Endodermal cell (in vitro differentiated cells): Measurements from ENCODE around the gene SHBG. TPM values are rescaled to one million over a fixed set of nuclear protein-coding genes. Genes with fewer than 3 reads are reported as not detected.

Experiments
- DNase-seq: peaks from one replicate; pipeline ENCODE4 v3.0.0-alpha.2; 2017
- H3K27ac ChIP-seq: 2 replicates; pipeline ENCODE4 v1.5.1; 2013; ENCODE audit warnings: mild to moderate bottlenecking, low read depth, low read length, moderate library complexity
- H3K27me3 ChIP-seq: 2 replicates; pipeline ENCODE4 v1.6.1; 2013; ENCODE audit warnings: mild to moderate bottlenecking, low read length, moderate library complexity; ENCODE audit not compliant: insufficient read depth, control insufficient read depth, poor library complexity, severe bottlenecking
- H3K36me3 ChIP-seq: 2 replicates; pipeline ENCODE4 v1.7.0; 2013; ENCODE audit warnings: mild to moderate bottlenecking, low read length, moderate library complexity; ENCODE audit not compliant: control insufficient read depth, insufficient read depth
- H3K4me1 ChIP-seq: one replicate; pipeline ENCODE4 v1.7.0; 2013; ENCODE audit warnings: low read length; ENCODE audit not compliant: control insufficient read depth, insufficient read depth
- H3K4me3 ChIP-seq: 2 replicates; pipeline ENCODE4 v1.5.1; 2013; ENCODE audit warnings: mild to moderate bottlenecking, low read length, moderate library complexity
- H3K9ac ChIP-seq: 2 replicates; pipeline ENCODE4 v1.6.1; 2013; ENCODE audit warnings: mild to moderate bottlenecking, low read length, moderate library complexity; ENCODE audit not compliant: poor library complexity, severe bottlenecking; ENCODE audit errors: extremely low read depth
- H3K9me3 ChIP-seq: 2 replicates; pipeline ENCODE4 v1.6.1; 2013; ENCODE audit warnings: mild to moderate bottlenecking, low read length, moderate library complexity; ENCODE audit not compliant: control insufficient read depth
- H3K27ac Mint-ChIP-seq: 2 replicates; pipeline ENCODE4 v1.8.0; 2020; ENCODE audit warnings: mixed read lengths
- H3K27me3 Mint-ChIP-seq: 2 replicates; pipeline ENCODE4 v1.8.0; 2021; ENCODE audit warnings: mild to moderate bottlenecking, mixed read lengths; ENCODE audit not compliant: insufficient read depth
- H3K36me3 Mint-ChIP-seq: 2 replicates; pipeline ENCODE4 v1.8.0; 2020; ENCODE audit warnings: low read depth, mixed read lengths
- H3K4me1 Mint-ChIP-seq: 2 replicates; pipeline ENCODE4 v1.8.0; 2020; ENCODE audit warnings: mixed read lengths
- H3K4me3 Mint-ChIP-seq: 2 replicates; pipeline ENCODE4 v1.8.0; 2020; ENCODE audit warnings: mild to moderate bottlenecking, moderate library complexity, mixed read lengths
- H3K9me3 Mint-ChIP-seq: 2 replicates; pipeline ENCODE4 v1.8.0; 2020; ENCODE audit warnings: mild to moderate bottlenecking, mixed read lengths
- WGBS, 2 experiments: methylation state at CpG; one replicate each; pipeline versions ENCODE4 v1.1.5 to v1.1.7; 2013; ENCODE audit warnings: missing lambda C conversion rate in 2 of 2, mixed read lengths in 1 of 2; ENCODE audit not compliant: insufficient coverage in 1 of 2, insufficient read length in 1 of 2; 5-methylcytosine and 5-hydroxymethylcytosine counted together
- total RNA-seq, 2 donors: library from RNA; stranded (reverse); fragmentation: NEBNext Ultra II Directional in 1 of 2; extraction: Animal tissue kit (Norgen Biotek cat#: 25700) in 1 of 2; gene quantifications; 2 replicates in 1 of 2; 3 replicates in 1 of 2; pipeline ENCODE4 v1.2.1, GENCODE V29; 2021
- TF ChIP-seq, protein P1 (sequence below): fragments of 200-600 bp; sonication (generic); conservative IDR thresholded peaks from 2 replicates; pipeline ENCODE4 v1.5.0; 2021; ENCODE audit warnings: antibody characterized with exemption, mild to moderate bottlenecking

Gene SHBG
- total RNA-seq, 2 donors from 2014 or later, result 0.77 to 1.9 TPM

DNA sequence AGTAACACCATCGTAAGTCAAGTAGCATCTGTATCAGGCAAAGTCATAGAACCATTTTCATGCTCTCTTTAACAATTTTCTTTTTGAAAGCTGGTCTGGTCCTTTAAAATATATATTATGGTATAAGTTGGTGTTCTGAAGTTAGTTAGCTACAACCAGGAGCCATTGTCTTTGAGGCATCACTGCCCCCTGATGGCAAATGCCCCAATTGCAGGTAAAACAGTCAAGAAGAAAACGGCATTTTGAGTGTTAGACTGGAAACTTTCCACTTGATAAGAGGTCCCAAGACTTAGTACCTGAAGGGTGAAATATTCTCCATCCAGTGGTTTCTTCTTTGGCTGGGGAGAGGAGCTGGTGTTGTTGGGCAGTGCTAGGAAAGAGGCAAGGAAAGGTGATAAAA, 43.3 kb downstream of the SHBG start:
- 85 to 93% methylated on average over 2 of the region's 2 CpGs for WGBS, 2 experiments

DNA sequence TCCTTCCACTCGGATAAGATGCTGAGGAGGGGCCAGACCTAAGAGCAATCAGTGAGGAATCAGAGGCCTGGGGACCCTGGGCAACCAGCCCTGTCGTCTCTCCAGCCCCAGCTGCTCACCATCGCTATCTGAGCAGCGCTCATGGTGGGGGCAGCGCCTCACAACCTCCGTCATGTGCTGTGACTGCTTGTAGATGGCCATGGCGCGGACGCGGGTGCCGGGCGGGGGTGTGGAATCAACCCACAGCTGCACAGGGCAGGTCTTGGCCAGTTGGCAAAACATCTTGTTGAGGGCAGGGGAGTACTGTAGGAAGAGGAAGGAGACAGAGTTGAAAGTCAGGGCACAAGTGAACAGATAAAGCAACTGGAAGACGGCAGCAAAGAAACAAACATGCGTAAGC, 45.0 kb downstream of the SHBG start:
- Histone ChIP-seq H3K36me3 (peaks cover 35% of the 10 kb centered on the region), H3K9me3 (peaks cover 13% of the 10 kb centered on the region), H3K9ac (no peak overlapping the region), H3K27me3 (no peaks in the 10 kb centered on the region), H3K4me1 (no peaks in the 10 kb centered on the region), H3K4me3 (no peak overlapping the region), H3K27ac (no peak overlapping the region)
- Mint-ChIP-seq H3K9me3 (peaks cover 4% of the 10 kb centered on the region), H3K36me3 (peaks cover 51% of the 10 kb centered on the region), H3K4me1 (peaks cover 15% of the 10 kb centered on the region), H3K4me3 (no peak overlapping the region), H3K27ac (no peak overlapping the region), H3K27me3 (no peaks in the 10 kb centered on the region)
- WGBS, 2 experiments, result 88 to 89% methylated on average over 12 to 14 of the region's 14 CpGs
- no peak for DNase-seq
- TF ChIP-seq, protein P1, sequence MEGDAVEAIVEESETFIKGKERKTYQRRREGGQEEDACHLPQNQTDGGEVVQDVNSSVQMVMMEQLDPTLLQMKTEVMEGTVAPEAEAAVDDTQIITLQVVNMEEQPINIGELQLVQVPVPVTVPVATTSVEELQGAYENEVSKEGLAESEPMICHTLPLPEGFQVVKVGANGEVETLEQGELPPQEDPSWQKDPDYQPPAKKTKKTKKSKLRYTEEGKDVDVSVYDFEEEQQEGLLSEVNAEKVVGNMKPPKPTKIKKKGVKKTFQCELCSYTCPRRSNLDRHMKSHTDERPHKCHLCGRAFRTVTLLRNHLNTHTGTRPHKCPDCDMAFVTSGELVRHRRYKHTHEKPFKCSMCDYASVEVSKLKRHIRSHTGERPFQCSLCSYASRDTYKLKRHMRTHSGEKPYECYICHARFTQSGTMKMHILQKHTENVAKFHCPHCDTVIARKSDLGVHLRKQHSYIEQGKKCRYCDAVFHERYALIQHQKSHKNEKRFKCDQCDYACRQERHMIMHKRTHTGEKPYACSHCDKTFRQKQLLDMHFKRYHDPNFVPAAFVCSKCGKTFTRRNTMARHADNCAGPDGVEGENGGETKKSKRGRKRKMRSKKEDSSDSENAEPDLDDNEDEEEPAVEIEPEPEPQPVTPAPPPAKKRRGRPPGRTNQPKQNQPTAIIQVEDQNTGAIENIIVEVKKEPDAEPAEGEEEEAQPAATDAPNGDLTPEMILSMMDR, result no peak

More for the DNA sequence above, 43.3 kb downstream of the SHBG start:
- peak; percentile 93 for DNase-seq
- Histone ChIP-seq H3K4me3 (peak overlapping the region; percentile 11), H3K27ac (no peak overlapping the region), H3K9ac (no peak overlapping the region), H3K4me1 (no peaks in the 10 kb centered on the region), H3K27me3 (no peaks in the 10 kb centered on the region), H3K36me3 (peaks cover 41% of the 10 kb centered on the region), H3K9me3 (peaks cover 13% of the 10 kb centered on the region)
- TF ChIP-seq, protein P1, result peak; percentile 89
- H3K36me3 Mint-ChIP-seq, result peaks cover 62% of the 10 kb centered on the region
- H3K4me1 Mint-ChIP-seq, result peaks cover 15% of the 10 kb centered on the region
- no peak overlapping the region for H3K27ac Mint-ChIP-seq
- H3K9me3 Mint-ChIP-seq, result peaks cover 4% of the 10 kb centered on the region
- no peak overlapping the region for H3K4me3 Mint-ChIP-seq
- H3K27me3 Mint-ChIP-seq, result no peaks in the 10 kb centered on the region

DNA sequence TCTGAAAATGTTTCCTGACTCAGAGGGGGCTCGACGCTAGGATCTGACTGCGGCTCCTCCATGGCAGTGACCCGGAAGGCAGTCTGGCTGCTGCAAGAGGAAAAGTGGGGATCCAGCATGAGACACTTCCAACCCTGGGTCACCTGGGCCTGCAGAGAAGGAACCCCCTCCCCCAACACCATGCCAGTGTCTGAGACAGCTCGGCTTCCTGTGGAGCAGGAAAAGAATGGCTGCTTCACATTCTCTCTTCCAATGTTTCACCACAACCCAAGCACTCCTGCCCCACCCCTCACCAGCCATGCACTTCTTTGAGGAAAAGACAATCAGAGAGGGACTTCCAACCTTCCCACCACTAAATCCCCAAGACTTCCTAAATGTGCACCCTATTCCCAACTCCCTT, 46.6 kb downstream of the SHBG start:
- no peaks in the 10 kb centered on the region for H3K4me1 ChIP-seq
- Mint-ChIP-seq H3K27me3 (no peaks in the 10 kb centered on the region), H3K27ac (peak overlapping the region; percentile 64), H3K4me3 (peak overlapping the region; percentile 39), H3K9me3 (peaks cover 4% of the 10 kb centered on the region), H3K4me1 (peaks cover 15% of the 10 kb centered on the region), H3K36me3 (peaks cover 41% of the 10 kb centered on the region)
- DNase-seq, result peak; percentile 82
- peaks cover 29% of the 10 kb centered on the region for H3K36me3 ChIP-seq
- H3K9me3 ChIP-seq, result peaks cover 13% of the 10 kb centered on the region
- H3K9ac ChIP-seq, result no peak overlapping the region
- TF ChIP-seq, protein P1, result no peak
- H3K27me3 ChIP-seq, result no peaks in the 10 kb centered on the region
- H3K27ac ChIP-seq, result no peak overlapping the region
- 70 to 87% methylated on average over 4 to 5 of the region's 5 CpGs for WGBS, 2 experiments
- H3K4me3 ChIP-seq, result no peak overlapping the region
